ENCODE measurements around the gene EQTN.

GRCh38 chr9:27304521-27304920 lies 7.6 kb upstream of the EQTN start:
- TF ChIP-seq FOXK2 (IDR thresholded peaks at IDR 0.05) (no peak), TARDBP (IDR thresholded peaks at IDR 0.05) (no peak), SUZ12 (IDR thresholded peaks at IDR 0.05) (no peak), SP1 (IDR thresholded peaks at IDR 0.05) (no peak), ARNT (IDR thresholded peaks at IDR 0.05) (no peak), HDGF (IDR thresholded peaks at IDR 0.05; ENCODE audit: borderline replicate concordance) (no peak), ELF4 (IDR thresholded peaks at IDR 0.05) (no peak), CTBP1 (IDR thresholded peaks at IDR 0.05; ENCODE audit: borderline replicate concordance) (no peak)

All from HEK293T (cell line).